ENCODE data around the gene GPATCH4. TPM values are rescaled to one million over a fixed set of nuclear protein-coding genes. Genes with fewer than 3 reads are reported as not detected.

GPATCH4 gene
- total and polyA plus RNA-seq, 10 of the 15 experiments (the other 5 are each of a cell fraction or from before 2014, with no cell fraction given), result 35.5 to 111 (median 73.9) TPM

DNA sequence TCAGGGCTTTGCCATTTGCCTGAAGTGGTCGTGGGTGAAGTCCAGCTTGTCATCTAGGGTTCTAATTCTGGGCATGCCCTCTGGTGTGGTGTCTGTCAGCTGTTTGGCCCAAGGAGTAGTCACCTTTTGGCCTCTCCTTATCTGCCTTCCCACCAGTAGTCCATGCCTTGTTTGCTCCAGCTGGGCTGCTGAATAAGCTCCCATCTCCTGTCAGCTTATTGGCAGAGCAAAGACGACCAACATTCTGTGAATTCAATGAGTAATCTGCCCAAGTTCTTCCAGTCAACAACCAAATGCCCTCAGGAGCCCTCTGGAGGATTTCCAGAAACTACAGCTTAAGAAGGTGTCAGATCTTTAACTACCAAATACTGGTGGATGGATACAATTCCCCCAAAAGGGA lies 47.7 kb upstream of the GPATCH4 start:
- ChIA-PET RAD21 (ENCODE audit: unreplicated experiment) (interaction anchor here (0.7 kb wide), 1 partner anchor 11 kb away, joined by 3 read pairs; no protein-coding TSS in a partner anchor), SMC1A (ENCODE audit: uncharacterized antibody, unreplicated experiment) (interaction anchor here (1.9 kb wide), 1 partner anchor 22 kb away, joined by 5 read pairs; no protein-coding TSS in a partner anchor), POLR2A (interaction anchor here (0.9 kb wide), 1 partner anchor 124 kb away, joined by 7 read pairs; no protein-coding TSS in a partner anchor), CTCF (interaction anchor here (0.7 to 2.8 kb wide), 10 partner anchors 10 to 442 kb away, joined by 3 to 17 read pairs (median 4); no protein-coding TSS in a partner anchor)
- no peak for FAIRE-seq
- ATAC-seq, result no peak
- no peak overlapping the region for H3K9ac ChIP-seq (ENCODE audit: control insufficient read depth, insufficient read depth, low read length)
- TF ChIP-seq, protein P1, sequence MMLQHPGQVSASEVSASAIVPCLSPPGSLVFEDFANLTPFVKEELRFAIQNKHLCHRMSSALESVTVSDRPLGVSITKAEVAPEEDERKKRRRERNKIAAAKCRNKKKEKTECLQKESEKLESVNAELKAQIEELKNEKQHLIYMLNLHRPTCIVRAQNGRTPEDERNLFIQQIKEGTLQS (IDR thresholded peaks at IDR 0.05; ENCODE audit: borderline replicate concordance, extremely low read depth, low read depth, low read length), result no peak
- TF ChIP-seq ZNF24 (IDR thresholded peaks at IDR 0.05), result no peak
- no peak for TF ChIP-seq ZNF274 (IDR thresholded peaks at IDR 0.05; ENCODE audit: insufficient read depth, insufficient read length)
- TF ChIP-seq, protein P2, sequence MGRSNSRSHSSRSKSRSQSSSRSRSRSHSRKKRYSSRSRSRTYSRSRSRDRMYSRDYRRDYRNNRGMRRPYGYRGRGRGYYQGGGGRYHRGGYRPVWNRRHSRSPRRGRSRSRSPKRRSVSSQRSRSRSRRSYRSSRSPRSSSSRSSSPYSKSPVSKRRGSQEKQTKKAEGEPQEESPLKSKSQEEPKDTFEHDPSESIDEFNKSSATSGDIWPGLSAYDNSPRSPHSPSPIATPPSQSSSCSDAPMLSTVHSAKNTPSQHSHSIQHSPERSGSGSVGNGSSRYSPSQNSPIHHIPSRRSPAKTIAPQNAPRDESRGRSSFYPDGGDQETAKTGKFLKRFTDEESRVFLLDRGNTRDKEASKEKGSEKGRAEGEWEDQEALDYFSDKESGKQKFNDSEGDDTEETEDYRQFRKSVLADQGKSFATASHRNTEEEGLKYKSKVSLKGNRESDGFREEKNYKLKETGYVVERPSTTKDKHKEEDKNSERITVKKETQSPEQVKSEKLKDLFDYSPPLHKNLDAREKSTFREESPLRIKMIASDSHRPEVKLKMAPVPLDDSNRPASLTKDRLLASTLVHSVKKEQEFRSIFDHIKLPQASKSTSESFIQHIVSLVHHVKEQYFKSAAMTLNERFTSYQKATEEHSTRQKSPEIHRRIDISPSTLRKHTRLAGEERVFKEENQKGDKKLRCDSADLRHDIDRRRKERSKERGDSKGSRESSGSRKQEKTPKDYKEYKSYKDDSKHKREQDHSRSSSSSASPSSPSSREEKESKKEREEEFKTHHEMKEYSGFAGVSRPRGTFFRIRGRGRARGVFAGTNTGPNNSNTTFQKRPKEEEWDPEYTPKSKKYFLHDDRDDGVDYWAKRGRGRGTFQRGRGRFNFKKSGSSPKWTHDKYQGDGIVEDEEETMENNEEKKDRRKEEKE (IDR thresholded peaks at IDR 0.05), result no peak
- no peak for TF ChIP-seq ZNF217 (IDR thresholded peaks at IDR 0.05)
- no peak for TF ChIP-seq BACH1 (IDR thresholded peaks at IDR 0.05; ENCODE audit: borderline replicate concordance)
- TF ChIP-seq JUNB (IDR thresholded peaks at IDR 0.05), result no peak
- TF ChIP-seq, protein P3, sequence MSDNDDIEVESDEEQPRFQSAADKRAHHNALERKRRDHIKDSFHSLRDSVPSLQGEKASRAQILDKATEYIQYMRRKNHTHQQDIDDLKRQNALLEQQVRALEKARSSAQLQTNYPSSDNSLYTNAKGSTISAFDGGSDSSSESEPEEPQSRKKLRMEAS (IDR thresholded peaks at IDR 0.05; ENCODE audit: low read depth, low read length), result no peak
- TF ChIP-seq POLR2A (IDR thresholded peaks at IDR 0.05; ENCODE audit: low read depth, low read length), result no peak
- no peak for TF ChIP-seq BCL11A (IDR thresholded peaks at IDR 0.05; ENCODE audit: low read depth, low read length)
- no peak for TF ChIP-seq TAF1 (IDR thresholded peaks at IDR 0.05; ENCODE audit: borderline replicate concordance, low read depth, low read length)
- no peak for TF ChIP-seq MEF2A (IDR thresholded peaks at IDR 0.05; ENCODE audit: insufficient read depth, low read depth, low read length)
- no peak for TF ChIP-seq NR2C1 (IDR thresholded peaks at IDR 0.05)
- TF ChIP-seq RB1 (IDR thresholded peaks at IDR 0.05; ENCODE audit: borderline replicate concordance), result no peak
- TF ChIP-seq BMI1 (IDR thresholded peaks at IDR 0.05; ENCODE audit: borderline replicate concordance), result no peak
- no peak for TF ChIP-seq RUNX3 (IDR thresholded peaks at IDR 0.05; ENCODE audit: low read length)
- no peaks in the 10 kb centered on the region for H3K9me3 ChIP-seq (replicated peaks; ENCODE audit: control insufficient read depth, insufficient read depth, low read length)
- H3K79me2 ChIP-seq (ENCODE audit: control insufficient read depth, insufficient read depth, low read length), result no peaks in the 10 kb centered on the region
- no peak overlapping the region for H2AFZ ChIP-seq (ENCODE audit: control insufficient read depth, low read depth, low read length)
- no peak overlapping the region for H3K4me2 ChIP-seq (ENCODE audit: control insufficient read depth, insufficient read depth)
- no peaks in the 10 kb centered on the region for H3K27me3 ChIP-seq (replicated peaks in 1 of 2; ENCODE audit: control insufficient read depth in 2 of 2, insufficient read depth in 2 of 2, low read length in 1 of 2)
- peaks cover 2% of the 10 kb centered on the region for H3K4me1 ChIP-seq (ENCODE audit: control insufficient read depth, insufficient read depth, low read length)
- intact Hi-C loops (cut with micrococcal nuclease; ENCODE audit: unreplicated experiment), result no loop called here
- no peaks in the 10 kb centered on the region for H3K36me3 ChIP-seq (ENCODE audit: control insufficient read depth in 2 of 2, insufficient read depth in 2 of 2, low read length in 1 of 2)
- in situ Hi-C loops (cut with MboI), result no loop called here
- no peak overlapping the region for H3K27ac ChIP-seq (ENCODE audit: control insufficient read depth, insufficient read depth)
- H3K4me3 ChIP-seq, result no peak overlapping the region
- DNase-seq (ENCODE audit: low read depth, low spot score), result no peak
- BruUV-seq (replicated peaks), result no TSS peak
- 35% methylated on average over 2 of the region's 2 CpGs for WGBS (ENCODE audit: insufficient coverage, insufficient replicate concordance, low lambda C conversion rate, missing lambda C conversion rate)
- H4K20me1 ChIP-seq (ENCODE audit: control insufficient read depth, insufficient read depth), result no peaks in the 10 kb centered on the region; the same call in 1 of the 2 replicates
